ENCODE measurements around the gene STX5. TPM values are rescaled to one million over a fixed set of nuclear protein-coding genes. Genes with fewer than 3 reads are reported as not detected.

STX5 gene
- total and polyA plus RNA-seq, 9 of the 15 experiments (the other 6 are each of a cell fraction or from before 2014, with no cell fraction given), result 2.8 to 28.6 (median 23.7) TPM

DNA sequence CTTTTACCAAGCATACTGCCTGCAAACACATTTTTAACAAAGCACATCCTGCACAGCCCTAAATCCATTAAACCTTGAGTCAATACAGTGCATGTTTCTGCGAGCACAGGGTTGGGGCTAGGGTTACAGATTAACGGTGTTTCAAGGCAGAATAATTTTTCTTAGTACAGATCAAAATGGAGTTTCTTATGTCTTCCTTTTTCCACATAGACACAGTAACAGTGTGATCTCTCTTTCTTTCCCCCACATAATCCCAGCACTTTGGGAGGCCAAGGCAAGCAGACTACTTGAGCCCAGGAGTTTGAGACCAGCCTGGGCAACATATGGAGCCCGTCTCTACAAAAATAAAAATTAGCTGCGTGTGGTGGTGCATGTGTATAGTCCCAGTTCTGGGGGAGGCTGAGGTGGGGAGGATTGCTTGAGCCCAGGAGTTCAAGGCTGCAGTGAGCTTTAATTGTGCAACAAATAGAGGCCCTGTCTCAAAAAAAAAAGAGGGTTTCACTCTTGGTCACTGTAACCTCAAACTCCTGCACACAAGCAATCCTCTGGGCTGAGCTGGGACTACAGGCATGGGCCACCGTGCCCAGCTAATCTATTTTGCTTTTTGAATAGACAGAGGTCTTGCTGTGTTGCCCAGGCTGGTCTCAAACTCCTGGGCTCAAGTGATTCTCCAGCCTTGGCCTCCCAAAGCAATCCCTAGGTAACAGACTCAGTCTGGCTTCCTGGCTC is 29.1 kb upstream of the STX5 start (continued):
- TF ChIP-seq, protein P1, sequence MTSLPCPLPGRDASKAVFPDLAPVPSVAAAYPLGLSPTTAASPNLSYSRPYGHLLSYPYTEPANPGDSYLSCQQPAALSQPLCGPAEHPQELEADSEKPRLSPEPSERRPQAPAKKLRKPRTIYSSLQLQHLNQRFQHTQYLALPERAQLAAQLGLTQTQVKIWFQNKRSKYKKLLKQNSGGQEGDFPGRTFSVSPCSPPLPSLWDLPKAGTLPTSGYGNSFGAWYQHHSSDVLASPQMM (CRISPR knock-in tag; IDR thresholded peaks at IDR 0.05), result no peak
- TF ChIP-seq NCOA6 (IDR thresholded peaks at IDR 0.05), result no peak
- no peak for TF ChIP-seq GATAD2B (IDR thresholded peaks at IDR 0.05; ENCODE audit: borderline replicate concordance)
- no peak for TF ChIP-seq CBFA2T3 (IDR thresholded peaks at IDR 0.05)
- peak; percentile 79; the same call in 1 of the 2 replicates for TF ChIP-seq PTTG1 (tag; IDR thresholded peaks at IDR 0.05; ENCODE audit: low read depth)
- TF ChIP-seq NR3C1 (CRISPR knock-in tag; IDR thresholded peaks at IDR 0.05), result no peak
- TF ChIP-seq, protein P2, sequence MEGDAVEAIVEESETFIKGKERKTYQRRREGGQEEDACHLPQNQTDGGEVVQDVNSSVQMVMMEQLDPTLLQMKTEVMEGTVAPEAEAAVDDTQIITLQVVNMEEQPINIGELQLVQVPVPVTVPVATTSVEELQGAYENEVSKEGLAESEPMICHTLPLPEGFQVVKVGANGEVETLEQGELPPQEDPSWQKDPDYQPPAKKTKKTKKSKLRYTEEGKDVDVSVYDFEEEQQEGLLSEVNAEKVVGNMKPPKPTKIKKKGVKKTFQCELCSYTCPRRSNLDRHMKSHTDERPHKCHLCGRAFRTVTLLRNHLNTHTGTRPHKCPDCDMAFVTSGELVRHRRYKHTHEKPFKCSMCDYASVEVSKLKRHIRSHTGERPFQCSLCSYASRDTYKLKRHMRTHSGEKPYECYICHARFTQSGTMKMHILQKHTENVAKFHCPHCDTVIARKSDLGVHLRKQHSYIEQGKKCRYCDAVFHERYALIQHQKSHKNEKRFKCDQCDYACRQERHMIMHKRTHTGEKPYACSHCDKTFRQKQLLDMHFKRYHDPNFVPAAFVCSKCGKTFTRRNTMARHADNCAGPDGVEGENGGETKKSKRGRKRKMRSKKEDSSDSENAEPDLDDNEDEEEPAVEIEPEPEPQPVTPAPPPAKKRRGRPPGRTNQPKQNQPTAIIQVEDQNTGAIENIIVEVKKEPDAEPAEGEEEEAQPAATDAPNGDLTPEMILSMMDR (IDR thresholded peaks at IDR 0.05 in 2 of 3, conservative IDR thresholded peaks at IDR 0.05 in 1 of 3; ENCODE audit: insufficient read depth in 2 of 3, low read depth in 1 of 3, low read length in 3 of 3), result no peak
- TF ChIP-seq, protein P3, sequence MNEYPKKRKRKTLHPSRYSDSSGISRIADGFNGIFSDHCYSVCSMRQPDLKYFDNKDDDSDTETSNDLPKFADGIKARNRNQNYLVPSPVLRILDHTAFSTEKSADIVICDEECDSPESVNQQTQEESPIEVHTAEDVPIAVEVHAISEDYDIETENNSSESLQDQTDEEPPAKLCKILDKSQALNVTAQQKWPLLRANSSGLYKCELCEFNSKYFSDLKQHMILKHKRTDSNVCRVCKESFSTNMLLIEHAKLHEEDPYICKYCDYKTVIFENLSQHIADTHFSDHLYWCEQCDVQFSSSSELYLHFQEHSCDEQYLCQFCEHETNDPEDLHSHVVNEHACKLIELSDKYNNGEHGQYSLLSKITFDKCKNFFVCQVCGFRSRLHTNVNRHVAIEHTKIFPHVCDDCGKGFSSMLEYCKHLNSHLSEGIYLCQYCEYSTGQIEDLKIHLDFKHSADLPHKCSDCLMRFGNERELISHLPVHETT (CRISPR knock-in tag; conservative IDR thresholded peaks at IDR 0.05 in 1 of 2, IDR thresholded peaks at IDR 0.05 in 1 of 2), result peak in 1 of 2 experiments; percentile 84; a peak in 2 of 4 replicates
- no peak for TF ChIP-seq MTF1 (CRISPR knock-in tag; IDR thresholded peaks at IDR 0.05; ENCODE audit: borderline replicate concordance)
- TF ChIP-seq, protein P4, sequence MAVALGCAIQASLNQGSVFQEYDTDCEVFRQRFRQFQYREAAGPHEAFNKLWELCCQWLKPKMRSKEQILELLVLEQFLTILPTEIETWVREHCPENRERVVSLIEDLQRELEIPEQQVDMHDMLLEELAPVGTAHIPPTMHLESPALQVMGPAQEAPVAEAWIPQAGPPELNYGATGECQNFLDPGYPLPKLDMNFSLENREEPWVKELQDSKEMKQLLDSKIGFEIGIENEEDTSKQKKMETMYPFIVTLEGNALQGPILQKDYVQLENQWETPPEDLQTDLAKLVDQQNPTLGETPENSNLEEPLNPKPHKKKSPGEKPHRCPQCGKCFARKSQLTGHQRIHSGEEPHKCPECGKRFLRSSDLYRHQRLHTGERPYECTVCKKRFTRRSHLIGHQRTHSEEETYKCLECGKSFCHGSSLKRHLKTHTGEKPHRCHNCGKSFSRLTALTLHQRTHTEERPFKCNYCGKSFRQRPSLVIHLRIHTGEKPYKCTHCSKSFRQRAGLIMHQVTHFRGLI (CRISPR knock-in tag; IDR thresholded peaks at IDR 0.05), result no peak
- TF ChIP-seq ZNF436 (CRISPR knock-in tag; IDR thresholded peaks at IDR 0.05), result no peak
- no peak for TF ChIP-seq ZNF384 (IDR thresholded peaks at IDR 0.05; ENCODE audit: low read depth, low read length)
- no peak for TF ChIP-seq ZKSCAN1 (IDR thresholded peaks at IDR 0.05; ENCODE audit: low read depth, low read length)
- TF ChIP-seq KDM4B (IDR thresholded peaks at IDR 0.05; ENCODE audit: borderline replicate concordance in 2 of 2, low read depth in 1 of 2), result no peak
- no peak for TF ChIP-seq DPF2 (IDR thresholded peaks at IDR 0.05)
- no peak for TF ChIP-seq HNRNPL (IDR thresholded peaks at IDR 0.05; ENCODE audit: low read depth, low read length)
- no peak for TF ChIP-seq BRD4 (IDR thresholded peaks at IDR 0.05)
- TF ChIP-seq SMARCA5 (IDR thresholded peaks at IDR 0.05), result no peak
- no peak for TF ChIP-seq ZNF175 (CRISPR knock-in tag; IDR thresholded peaks at IDR 0.05; ENCODE audit: low read depth)
- no peak for TF ChIP-seq KLF16 (IDR thresholded peaks at IDR 0.05)
- TF ChIP-seq, protein P5, sequence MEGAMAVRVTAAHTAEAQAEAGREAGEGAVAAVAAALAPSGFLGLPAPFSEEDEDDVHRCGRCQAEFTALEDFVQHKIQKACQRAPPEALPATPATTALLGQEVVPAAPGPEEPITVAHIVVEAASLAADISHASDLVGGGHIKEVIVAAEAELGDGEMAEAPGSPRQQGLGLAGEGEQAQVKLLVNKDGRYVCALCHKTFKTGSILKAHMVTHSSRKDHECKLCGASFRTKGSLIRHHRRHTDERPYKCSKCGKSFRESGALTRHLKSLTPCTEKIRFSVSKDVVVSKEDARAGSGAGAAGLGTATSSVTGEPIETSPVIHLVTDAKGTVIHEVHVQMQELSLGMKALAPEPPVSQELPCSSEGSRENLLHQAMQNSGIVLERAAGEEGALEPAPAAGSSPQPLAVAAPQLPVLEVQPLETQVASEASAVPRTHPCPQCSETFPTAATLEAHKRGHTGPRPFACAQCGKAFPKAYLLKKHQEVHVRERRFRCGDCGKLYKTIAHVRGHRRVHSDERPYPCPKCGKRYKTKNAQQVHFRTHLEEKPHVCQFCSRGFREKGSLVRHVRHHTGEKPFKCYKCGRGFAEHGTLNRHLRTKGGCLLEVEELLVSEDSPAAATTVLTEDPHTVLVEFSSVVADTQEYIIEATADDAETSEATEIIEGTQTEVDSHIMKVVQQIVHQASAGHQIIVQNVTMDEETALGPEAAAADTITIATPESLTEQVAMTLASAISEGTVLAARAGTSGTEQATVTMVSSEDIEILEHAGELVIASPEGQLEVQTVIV (CRISPR knock-in tag; IDR thresholded peaks at IDR 0.05; ENCODE audit: borderline replicate concordance), result no peak

Data from K562 (cell line).